Activated T-cell treated with anti-CD3 and anti-CD28 coated beads, Interleukin-2, amount 50 U/mL, for 48 hours (primary cell): ENCODE data around the gene AMFR.
"Not testable (repeated sequence)": the region's sequence is repeated elsewhere in the genome, so short reads cannot be mapped to it uniquely, and the experiment has no call there.

ENCODE experiments used
- DNase-seq, 2 experiments: peaks; one replicate each; pipeline ENCODE4 v3.0.0-alpha.2; 2020

AMFR gene

DNA sequence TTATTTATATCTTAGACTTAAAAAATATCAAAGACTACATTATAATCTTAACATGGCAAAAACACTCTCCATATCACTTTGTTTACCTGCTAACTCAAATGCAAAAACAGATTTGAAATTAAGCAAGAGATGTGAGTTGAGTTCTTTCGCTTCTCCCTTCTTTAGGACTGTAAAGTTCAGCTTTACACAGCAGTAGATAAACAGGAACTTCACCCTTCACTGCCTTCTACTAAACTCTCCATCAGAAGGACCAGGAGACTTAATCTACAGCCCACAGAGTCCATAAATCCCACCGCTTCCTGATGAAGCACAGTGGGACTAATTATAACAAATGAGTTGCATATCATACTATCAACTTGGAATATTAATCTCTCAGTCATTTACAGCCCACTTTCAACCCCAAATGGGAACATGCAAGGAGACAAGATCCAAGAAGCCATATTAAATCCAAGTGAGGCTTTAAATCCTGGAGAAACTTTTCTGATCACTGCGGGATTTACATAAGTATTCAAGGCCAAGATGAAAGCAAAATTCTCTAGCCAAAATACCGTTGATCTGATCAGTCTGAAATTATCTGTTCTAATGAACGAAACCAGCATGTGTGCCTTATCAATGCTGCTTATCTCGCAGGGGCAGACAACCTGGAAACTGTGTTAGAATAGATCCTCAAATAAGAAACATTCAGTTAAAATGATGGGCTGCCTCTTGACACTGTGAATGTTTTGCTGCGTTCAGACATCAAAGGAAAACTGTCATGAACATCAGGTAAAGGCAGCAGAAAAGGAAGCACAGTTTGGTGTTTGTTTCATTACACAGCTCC, 1.6 kb downstream of the AMFR start:
- DNase-seq: no peak

GRCh38 chr16:56422896-56423441, 2.4 kb downstream of the AMFR start:
- DNase-seq: no peak

GRCh38 chr16:56421976-56422669, 3.2 kb downstream of the AMFR start:
- DNase-seq: no peak

DNA sequence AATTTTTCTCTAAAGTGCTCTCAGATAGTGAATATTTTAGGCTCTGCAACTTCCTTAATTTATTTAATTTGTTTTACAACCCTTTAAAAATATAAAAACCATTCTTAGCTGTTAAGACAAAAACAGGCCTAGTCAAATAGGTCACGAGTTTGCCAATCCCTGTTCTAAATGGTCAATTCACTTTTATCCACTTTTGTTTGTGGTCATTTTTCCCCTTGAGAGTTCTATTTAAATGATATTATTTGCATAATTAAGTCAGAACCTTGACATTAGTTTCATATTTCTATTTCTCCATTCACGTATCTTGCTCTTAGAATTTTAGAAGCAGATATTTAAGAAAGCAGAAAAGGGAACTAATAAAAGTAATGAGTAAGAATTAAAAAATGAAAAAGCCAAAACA, 4.0 kb downstream of the AMFR start:
- DNase-seq: no peak

- DNase-seq: no peak
Measured at GRCh38 chr16:56420613-56421012, 4.7 kb downstream of the AMFR start.

DNA sequence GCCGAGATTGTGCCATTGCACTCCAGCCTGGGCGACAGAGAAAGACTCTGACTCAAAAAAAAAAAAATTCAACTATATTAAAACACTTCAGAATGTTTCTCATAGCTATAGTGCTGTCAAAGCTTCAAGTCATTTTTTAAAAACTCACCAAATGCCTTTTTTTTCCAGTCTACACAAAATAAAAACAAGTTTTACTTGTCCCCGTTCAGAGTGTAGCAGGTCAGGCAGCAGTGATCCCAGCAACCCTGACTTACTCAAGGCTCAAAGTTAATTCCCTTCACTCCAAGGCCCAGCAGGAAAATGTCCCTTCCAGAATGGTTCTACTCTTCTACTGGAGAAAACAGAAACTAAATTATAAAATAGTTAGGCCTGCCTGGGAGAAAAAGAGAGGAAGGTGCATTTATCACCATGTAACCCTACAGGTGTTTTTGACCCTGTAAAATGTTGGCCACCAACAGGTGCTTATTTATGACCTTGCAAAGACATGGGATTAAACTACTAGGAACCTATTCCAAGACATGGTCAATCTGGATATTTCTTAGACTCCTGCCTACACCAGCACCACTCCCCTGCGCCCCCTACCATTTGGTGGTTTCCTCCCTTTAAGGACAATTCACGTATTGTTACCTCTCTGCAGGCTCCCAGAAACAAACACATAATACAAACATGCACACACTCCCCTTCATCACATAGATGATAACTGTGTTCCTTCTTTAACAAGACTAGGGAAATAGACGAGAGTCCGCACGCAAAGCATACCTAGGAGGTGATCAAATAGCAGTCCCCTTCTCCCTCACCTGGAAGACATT, 5.4 kb downstream of the AMFR start:
- DNase-seq: no peak

GRCh38 chr16:56417138-56417537, 8.2 kb downstream of the AMFR start:
- DNase-seq: no peak

GRCh38 chr16:56415875-56416274, 9.5 kb downstream of the AMFR start:
- no peak for DNase-seq

DNA sequence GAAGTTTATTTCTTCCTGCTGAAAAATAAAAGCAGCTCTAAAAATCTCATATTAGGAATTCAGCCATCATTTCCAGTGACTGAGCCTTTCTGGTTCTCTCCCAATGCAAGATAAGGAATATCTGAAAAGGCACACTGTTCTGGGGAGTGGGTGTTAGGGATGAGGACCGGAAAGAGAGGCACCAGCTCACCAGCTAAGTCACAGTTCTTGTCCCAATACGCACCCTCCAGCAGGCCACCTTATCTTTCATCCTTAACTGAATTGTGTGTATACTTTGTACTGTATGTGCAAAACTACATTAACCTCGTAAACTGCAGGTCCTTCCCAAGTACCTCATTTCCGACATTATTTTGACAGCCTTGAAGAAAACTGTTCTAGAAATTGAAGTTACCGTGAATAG, 11.0 kb downstream of the AMFR start:
- DNase-seq: no peak

DNA sequence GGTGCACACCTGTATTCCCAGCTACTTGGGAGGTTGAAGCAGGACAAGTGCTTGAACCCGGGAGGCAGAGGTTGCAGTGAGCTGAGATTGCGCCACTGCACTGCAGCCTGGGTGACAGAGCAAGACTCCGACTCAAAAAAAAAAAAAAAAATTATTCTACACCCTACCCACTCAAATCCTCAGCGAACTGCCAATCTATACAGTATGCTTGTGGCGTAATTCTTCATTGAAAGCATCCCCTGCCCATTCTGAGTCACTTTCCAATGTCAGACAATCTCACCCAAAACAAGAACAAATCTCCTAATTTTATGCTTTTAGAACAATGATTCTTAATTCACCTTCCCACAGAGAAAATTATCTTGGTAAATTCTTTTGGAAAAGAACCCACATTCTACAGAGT, 12.0 kb downstream of the AMFR start:
- no peak for DNase-seq

- DNase-seq: no peak
Measured at GRCh38 chr16:56411624-56412023, 13.7 kb downstream of the AMFR start.

- no peak for DNase-seq
Measured at GRCh38 chr16:56411123-56411522, 14.2 kb downstream of the AMFR start.

- DNase-seq: no peak
Measured at GRCh38 chr16:56409195-56409594, 16.1 kb downstream of the AMFR start.

DNA sequence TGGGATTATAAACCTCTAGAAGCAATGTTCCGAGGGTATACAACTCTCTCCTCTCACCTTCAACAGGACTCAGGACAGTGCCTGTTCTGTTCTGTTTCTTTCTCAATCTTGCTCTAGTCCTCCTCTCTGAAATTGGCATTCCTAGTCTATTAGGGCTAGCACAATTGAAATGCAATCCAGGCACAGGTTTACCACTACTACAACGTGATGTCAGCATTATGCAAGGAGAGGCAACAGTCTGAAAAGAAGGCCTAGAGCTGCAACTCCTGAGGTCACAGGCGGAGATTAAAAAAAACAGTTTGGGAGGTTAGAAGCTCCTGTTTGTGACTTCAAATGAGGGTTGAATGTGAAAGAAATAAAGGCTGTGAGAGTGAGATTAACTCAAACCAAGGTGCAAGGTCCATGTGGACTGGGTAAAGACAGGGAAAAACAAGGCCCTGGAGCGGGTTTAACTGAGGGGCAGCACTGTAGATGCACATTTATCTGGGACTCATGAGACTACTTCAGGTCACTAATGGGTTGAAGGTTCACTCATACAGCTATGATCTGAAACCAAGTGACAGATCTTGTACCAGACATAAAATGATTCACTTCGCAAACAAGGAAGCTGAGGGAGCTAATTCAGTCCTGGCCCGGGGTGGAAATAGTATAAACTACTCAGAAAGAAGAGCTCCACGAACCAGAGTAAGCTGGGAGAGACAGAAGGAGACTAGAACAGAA, 16.8 kb downstream of the AMFR start:
- DNase-seq: no peak

DNA sequence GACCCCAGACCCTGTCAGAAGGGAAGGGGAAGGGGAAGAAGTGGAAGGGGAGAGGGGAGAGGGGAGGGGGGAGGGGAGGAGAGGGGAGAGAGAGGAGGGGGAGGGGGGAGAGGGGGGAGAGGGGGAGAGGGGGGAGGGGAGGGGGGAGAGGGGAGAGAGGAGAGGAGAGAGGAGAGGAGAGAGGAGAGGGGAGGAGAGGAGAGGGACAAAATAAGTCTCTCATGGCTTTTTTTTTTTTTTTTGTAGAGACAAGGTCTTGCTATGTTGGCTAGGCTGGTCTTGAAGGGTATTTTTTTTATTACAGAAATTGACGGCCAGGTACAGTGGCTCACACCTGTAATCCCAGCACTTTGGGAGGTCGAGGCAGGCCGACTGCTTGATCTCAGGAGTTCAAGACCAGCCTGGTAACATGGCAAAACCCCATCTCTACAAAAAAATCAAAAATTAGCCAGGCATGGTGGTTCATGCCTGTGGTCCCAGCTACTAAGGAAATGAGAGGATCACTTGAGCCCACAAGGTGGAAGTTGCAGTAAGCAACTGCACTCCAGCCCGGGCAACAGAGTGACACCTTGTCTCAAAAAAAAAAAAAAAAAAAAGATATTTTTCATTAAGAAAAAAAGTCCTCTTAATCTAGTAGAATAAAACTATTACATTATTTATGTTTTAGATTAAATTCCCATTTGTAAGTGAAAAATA, 19.2 kb downstream of the AMFR start:
- no peak for DNase-seq

DNA sequence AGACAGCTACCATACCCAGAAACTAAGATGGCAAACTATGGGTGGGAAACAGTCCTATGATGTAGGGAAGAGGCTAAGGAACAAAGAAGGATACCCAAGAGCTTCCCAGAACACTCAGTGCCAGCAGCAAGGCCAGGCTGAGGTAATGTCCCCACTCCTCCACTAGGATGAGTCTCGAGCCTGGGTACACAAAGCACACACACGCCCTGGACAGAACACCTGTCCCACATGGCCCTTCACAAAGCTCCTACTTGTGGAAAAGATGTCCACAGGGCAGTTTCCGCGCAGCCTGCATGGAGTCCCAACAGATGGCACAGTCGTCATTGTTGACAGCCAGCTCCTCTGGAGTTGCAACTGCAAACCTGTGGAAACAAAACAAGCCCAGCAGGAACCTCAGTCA, 23.9 kb downstream of the AMFR start:
- no peak for DNase-seq

DNA sequence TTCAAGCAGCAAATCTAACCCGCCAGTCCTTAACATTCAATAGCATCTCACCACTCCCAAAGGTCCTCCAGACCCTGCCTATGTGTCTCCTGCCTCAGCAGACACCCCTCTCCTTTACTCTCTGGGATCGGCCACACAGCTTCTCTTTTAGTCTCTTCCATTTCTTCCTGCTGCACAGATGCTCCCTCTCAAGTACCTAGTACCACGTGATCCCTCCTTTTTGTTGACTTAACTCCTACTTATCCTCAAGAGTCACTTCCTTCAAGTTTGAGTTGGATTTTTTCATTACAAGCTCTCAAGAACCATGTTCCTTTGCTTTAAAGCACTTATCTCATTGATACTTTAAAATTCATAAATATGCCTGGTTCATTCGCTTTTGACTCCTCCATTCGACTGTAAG, 24.9 kb downstream of the AMFR start:
- no peak for DNase-seq

DNA sequence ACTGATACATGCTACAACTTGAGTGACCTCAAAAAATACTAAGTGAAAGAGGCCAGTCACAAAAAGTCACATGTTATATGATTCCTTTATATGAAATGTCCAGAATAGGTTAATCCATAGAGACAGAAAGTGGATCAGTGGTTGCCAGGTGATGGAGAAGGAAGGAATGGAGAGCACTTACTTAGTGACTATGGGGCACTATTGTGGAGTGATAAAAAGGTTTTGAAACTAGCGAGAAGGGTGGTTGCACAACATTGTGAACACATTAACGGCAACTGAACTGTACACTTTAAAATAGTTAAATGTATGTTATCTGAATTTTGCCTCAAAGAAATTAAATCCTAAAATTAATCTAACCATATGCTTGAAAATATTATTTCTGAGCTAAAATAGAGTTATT, 25.9 kb downstream of the AMFR start:
- DNase-seq: no peak

- no peak for DNase-seq
Measured at GRCh38 chr16:56399047-56399446, 26.3 kb downstream of the AMFR start.

DNA sequence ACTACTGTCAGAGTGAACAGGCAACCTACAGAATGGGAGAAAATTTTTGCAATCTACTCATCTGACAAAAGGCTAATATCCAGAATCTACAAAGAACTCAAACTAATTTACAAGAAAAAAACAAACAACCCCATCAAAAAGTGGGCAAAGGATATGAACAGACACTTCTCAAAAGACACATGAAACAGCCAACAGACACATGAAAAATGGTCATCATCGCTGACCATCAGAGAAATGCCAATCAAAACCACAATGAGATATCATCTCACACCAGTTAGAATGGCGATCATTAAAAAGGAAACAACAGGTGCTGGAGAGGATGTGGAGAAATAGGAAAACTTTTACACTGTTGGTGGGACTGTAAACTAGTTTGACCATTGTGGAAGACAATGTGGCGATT, 28.6 kb downstream of the AMFR start:
- not testable (repeated sequence) for DNase-seq

DNA sequence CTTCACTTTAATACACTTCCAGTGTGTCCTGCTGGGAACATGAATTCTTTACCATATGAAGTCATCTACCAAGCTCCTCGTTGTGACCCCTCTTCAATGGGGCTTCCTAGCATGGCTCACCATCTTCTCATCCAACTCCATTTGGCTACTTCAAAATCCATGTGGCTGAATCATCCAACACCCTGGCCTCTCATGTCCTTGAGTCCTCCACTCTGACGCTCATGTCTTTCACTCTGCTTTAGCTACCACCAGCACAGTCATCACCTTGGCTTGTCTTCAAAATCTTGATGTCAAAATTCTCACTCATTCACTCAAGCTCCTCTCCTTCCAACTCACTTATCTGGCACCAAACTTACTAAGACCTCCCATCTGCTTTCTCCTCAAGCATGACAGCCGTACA, 35.8 kb downstream of the AMFR start:
- DNase-seq: no peak

GRCh38 chr16:56388209-56388608, 37.1 kb downstream of the AMFR start:
- no peak for DNase-seq
